ENCODE results near the gene TRPC4AP.

The TRPC4AP gene

DNA sequence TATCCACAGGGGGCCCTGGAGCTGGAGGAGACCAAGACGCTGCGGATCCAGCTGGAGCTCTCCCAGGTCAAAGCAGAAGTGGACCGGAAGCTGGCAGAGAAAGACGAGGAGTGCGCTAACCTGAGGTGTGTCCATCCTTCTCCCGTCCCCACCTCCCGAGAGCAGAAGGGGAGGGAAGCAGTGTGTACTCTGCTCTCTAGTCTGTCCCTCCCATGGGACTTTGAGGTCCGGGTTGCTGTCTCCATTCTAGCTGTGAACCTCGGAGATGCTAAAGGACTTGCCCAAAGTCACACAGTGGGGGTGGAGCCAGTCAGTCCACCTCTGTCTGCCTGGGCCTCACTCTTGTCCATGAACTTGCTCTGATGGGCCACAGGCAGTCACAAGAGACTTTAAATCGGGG lies 92.8 kb downstream of the TRPC4AP start:
- no peak for DNase-seq

DNA sequence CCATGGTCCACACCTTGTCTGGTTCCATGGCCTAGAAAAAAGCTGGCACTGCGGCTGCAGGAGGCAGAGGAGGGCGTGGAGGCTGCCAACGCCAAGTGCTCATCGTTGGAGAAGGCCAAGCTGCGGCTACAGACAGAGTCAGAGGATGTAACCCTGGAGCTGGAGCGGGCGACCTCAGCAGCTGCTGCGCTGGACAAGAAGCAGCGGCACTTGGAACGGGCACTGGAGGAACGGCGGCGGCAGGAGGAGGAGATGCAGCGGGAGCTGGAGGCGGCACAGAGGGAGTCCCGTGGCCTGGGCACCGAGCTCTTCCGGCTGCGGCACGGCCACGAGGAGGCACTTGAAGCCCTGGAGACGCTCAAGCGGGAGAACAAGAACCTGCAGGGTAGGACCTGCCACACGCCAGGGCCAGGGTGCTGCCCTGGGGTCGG lies 93.6 kb downstream of the TRPC4AP start:
- DNase-seq = no peak

DNA sequence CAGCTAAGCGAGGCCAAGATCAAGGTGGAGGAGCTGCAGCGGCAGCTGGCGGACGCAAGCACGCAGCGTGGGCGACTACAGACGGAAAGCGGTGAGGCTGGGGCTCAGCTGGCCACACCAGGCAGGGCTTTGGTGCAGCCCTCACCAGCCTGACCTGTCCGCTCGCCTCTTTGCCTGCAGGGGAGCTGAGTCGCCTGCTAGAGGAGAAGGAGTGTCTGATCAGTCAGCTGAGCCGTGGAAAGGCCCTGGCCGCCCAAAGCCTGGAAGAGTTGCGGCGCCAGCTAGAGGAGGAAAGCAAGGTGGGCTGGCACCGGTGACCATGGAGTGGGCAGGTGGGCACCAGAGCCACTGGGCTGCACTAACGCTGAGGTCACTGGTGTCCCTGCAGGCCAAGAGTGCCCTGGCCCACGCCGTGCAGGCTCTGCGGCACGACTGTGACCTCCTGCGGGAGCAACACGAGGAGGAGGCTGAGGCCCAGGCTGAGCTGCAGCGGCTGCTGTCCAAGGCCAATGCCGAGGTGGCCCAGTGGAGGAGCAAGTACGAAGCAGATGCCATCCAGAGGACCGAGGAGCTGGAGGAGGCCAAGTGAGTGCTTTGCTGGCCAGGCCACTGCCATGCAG lies 94.2 kb downstream of the TRPC4AP start:
- DNase-seq = no peak

DNA sequence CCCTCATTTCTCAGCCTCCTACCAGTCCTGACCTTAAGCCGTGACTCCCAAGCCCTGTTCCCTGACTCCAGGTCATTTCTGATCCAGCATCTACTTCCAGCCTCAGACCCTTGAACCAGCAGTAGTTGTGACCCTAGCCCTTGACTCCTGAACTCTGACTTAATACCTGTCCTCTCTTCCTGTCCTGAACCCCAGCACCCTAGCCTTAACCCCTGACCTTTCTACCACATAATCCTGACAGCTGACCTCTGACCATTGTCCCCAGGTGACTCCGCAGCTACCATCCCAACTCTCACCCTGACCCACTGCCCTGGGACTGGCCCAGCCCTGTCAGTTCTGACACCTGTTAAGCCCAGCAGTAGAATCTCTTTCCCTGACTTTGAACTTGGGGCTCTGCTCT lies 94.8 kb downstream of the TRPC4AP start:
- DNase-seq = no peak

DNA sequence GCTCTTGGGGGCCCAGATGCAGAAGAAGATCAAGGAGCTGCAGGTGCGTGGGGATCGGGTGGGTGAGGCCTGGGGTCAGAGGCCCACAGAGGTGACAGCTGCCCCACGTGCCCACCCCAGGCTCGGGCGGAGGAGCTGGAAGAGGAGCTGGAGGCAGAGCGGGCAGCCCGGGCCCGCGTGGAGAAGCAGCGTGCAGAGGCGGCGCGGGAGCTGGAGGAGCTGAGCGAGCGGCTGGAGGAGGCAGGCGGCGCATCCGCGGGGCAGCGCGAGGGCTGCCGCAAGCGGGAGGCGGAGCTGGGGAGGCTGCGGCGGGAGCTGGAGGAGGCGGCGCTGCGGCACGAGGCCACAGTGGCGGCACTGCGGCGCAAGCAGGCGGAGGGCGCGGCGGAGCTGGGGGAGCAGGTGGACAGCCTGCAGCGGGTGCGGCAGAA lies 95.5 kb downstream of the TRPC4AP start:
- DNase-seq = no peak

DNA sequence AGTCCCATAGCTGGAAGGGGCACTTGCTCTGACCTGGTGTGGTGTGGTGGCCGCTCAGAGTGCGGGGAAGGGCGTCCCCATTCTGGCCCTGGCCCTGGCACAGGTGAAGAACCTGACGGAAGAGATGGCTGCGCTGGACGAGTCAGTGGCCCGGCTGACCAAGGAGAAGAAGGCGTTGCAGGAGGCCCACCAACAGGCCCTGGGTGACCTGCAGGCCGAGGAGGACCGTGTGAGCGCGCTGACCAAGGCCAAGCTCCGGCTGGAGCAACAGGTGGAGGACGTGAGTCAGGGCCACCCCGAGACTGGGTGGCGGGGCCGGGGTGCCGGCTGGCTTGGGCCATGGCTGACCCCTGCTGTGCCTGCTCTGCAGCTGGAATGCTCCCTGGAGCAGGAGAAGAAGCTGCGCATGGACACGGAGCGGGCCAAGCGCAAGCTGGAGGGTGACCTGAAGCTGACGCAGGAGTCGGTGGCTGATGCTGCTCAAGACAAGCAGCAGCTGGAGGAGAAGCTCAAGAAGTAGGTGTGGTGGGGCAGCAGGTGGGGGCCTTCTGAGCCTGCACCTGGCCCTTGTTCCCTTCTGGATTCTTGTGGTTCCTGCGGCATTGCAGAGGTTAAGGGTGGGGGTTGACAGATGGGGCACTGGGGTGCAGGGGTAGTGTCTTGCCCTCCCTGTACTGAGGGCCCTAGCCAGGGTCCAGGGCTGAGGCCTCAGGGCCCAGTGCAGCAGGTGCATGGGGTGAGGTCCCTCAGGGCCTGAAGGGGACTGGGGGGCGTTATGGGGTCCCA lies 96.2 kb downstream of the TRPC4AP start:
- DNase-seq = no peak

DNA sequence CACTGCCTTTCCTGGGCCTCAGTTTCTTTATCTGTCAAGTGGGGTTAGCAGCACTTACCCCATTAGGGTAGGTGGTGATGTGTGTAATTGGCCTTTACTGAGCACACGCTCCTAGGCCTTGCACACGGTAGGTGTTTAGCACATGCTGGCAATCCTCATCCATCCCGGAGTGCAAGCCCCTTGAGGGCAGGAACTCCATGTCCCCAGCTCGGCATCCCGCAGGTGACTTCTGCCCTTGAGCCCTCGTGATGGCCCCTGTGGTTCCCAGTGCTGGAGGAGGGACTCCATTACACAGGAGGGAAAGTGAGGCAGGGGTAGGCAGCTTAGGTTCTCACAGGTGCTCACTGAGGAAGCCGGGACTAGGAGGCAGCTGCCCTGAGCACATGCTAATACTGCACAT lies 96.9 kb downstream of the TRPC4AP start:
- no peak for DNase-seq

DNA sequence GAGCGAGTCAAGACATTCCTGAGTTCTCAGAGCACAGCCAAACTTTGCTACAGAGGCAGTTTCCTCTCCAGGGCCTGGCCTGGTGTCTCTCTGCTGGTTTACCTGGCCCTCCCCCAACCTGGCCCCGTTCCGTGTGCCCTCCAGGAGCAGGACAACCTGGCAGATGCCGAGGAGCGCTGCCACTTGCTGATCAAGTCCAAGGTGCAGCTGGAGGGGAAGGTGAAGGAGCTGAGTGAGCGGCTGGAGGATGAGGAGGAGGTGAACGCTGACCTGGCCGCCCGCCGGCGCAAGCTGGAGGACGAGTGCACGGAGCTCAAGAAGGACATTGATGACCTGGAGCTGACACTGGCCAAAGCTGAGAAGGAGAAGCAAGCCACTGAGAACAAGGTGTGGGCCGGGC lies 97.4 kb downstream of the TRPC4AP start:
- no peak for DNase-seq

DNA sequence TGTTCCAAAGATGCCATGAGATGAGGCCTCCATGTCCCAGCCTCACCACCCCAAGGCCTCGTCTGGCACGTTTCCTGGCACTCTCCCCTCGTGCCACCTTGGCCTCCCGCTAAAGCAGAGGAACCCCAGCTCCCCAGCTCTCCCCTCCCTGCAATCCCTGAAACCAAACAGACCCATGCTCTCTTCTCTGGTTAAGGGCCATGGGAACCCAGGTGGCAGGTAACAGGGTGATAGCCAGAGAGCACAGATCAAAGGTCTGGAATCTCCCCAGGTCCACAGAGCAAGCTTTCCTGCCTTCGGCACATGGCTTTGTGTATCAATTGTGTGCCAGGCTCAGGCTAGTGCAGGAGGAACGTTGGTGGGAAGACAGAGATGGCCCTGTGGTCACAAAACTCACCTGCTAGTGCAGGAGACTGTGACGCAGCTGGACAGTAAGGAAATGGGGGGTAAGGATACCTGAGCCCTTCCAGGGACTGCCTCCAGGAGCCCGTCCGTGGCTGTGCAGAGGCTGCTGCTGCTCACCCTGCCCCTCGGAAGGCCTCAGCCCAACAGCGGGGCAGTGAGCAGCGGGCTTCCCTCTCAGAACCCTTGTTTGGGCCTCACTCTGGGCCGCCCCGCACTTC lies 98.0 kb downstream of the TRPC4AP start:
- DNase-seq = no peak

DNA sequence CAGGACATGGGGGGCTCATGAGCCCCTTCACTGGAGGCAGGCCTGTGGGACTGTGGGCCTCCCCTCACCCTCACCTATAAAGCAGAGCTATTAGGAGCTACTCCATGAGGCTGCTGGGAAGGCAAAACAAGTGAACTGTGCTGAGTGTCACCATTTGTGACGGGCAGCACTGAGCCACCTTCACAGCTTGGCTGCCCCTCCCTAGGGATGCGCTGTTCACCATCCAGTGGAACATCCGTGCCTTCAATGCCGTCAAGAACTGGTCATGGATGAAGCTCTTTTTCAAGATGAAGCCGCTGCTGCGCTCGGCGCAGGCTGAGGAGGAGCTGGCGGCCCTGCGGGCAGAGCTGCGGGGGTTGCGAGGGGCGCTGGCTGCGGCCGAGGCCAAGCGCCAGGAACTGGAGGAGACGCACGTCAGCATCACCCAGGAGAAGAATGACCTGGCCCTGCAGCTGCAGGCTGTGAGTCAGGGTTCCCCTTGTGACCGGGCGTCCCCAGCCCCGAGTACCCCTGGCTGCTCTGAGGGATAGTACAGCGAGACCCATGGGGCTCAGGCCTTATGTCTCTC lies 98.6 kb downstream of the TRPC4AP start:
- DNase-seq = no peak

DNA sequence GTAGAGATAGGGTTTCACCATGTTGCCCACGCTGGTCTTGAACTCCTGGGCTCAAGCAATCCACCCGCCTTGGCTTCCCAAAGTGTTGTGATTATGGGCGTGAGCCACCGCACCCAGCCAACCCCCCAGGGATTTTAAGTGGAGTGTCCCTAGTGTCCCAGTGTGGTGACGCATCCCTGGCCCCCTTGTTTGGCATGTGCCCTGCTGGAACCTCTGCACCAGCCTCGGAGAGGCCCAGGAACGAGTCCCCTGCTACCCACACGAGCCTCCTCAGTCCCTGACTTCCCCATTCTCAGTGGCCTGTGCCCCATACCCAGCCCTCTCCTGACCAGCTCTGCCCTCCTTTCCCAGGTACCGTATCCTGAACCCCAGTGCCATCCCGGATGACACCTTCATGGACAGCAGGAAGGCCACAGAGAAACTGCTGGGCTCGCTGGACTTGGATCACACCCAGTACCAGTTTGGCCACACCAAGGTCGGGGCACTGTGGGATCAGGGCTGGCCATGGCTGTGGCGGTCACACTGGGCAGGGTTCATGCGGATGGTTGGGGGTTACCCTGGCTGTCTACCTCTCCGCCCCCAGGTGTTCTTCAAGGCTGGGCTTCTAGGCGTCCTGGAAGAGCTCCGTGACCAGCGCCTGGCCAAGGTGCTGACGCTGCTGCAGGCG lies 99.7 kb downstream of the TRPC4AP start:
- no peak for DNase-seq

DNA sequence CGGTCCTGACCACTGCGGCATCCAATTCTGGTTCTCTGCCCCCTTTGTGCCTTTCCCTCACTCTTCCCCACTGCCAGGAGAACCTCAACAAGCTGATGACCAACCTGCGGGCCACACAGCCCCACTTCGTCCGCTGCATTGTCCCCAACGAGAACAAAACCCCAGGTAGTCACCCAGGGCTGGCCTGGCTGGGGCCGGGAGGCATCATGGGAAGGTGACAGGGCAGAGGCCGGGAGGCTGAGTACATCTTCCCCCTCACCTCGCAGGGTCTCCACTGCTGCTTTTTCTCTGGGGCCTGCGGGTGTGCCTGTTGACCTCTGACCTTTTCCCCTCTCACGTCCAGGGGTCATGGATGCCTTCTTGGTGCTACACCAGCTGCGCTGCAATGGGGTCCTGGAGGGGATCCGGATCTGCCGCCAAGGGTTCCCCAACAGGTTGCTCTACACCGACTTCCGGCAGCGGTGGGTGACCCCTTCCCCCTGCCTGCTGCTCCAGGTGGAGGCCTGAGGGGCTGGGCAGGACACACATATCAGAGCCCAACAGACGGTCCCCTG lies 101.9 kb downstream of the TRPC4AP start:
- DNase-seq = no peak

DNA sequence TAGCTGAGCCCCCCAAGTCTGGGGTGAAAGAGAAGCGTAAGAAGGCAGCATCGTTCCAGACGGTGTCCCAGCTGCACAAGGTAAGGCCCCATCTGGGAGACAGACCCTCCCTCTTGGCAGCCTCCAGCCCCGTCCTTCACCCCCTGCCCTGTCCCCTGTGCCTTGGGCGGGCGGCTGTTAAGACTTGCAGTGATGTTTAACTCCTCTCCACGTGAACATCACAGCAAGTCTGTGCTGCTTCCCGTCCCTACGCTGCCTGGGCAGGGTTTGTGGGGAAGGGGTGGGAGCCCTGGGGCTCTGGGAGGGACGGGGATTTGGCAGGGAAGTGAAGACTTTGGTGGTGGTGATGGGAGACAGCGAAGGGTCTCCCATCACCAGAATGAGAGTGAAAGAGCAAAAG lies 102.4 kb downstream of the TRPC4AP start:
- DNase-seq = no peak

DNA sequence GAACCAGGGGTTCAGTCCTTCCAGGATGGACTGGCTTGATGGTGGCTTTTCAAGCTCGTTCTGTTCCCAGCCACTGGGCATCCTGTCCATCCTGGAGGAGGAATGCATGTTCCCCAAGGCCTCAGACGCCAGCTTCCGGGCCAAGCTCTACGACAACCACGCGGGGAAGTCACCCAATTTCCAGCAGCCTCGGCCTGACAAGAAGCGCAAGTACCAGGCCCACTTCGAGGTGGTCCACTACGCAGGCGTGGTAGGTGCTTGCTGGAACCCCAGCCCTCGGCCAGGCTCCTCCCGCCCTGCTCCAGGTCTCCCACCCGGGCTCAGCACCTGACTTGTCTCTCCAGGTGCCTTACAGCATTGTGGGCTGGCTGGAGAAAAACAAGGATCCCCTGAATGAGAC lies 102.9 kb downstream of the TRPC4AP start:
- DNase-seq = no peak

DNA sequence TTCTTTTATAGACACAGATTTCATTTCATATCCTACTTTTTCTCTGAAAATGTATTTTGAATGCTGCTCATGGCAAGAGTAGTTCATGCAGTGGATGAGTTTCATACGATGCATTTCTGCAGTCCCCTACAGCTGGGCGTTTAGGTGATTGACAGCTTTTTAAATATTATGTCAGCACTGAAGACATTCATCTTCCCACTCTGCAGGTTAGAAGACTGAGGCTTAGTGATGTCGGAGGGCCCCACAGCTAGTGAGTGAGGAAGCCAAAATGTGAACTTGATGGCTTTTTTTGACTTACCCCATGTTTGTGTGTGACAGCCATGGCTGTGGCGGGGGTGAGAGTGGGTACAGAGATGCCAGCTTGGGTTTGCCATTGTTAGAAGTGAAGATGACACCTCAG lies 103.5 kb downstream of the TRPC4AP start:
- no peak for DNase-seq

DNA sequence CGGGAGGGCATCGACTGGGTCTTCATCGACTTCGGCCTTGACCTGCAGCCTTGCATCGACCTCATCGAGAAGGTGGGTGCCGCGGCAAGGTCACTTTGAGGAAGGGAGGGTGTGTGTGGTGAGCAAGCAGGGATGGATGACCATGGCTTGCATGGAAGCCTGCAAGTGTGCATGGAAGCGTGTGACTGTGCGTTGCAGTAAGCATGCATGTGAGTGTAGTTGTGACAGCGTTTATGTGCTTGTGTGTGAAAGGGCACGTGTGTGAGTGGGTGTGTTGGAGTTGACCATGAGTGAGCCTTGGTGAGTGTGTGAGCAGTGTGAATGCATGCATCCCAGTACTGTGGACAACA lies 104.4 kb downstream of the TRPC4AP start:
- DNase-seq = no peak

DNA sequence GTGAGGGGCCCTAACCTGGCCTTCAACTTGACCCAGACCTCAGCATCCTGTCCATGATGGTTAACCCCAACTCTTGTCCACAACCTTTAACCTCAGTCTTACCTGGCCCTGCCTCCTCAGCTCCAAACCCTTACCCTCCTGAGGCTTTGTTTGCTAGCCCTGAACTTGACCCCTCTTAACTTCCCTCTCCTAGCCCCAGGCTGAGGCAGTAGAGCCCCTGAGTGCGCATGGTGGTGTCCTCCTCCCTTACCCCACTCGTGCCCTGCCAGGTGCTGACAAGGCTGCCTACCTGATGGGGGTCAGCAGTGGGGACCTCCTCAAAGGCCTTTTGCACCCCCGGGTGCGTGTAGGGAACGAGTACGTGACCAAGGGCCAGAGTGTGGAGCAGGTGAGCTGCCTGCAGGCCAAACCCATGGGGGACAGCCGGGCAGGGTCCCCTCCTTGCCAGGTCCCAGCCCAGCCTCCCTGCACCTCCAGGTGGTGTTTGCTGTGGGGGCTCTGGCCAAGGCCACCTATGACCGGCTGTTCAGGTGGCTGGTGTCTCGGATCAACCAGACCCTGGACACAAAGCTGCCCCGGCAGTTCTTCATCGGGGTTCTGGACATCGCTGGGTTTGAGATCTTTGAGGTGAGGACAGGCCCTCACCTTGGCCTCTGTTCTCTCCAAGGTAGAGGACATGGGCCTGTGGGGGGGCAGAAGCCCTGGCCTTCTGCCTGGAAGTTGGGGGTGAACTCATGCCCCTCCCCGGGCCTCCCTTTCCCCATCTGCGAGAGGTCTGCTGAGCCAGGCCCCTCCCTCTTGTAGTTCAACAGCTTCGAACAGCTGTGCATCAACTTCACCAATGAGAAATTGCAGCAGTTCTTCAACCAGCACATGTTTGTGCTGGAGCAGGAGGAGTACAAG lies 105.1 kb downstream of the TRPC4AP start:
- DNase-seq = no peak

DNA sequence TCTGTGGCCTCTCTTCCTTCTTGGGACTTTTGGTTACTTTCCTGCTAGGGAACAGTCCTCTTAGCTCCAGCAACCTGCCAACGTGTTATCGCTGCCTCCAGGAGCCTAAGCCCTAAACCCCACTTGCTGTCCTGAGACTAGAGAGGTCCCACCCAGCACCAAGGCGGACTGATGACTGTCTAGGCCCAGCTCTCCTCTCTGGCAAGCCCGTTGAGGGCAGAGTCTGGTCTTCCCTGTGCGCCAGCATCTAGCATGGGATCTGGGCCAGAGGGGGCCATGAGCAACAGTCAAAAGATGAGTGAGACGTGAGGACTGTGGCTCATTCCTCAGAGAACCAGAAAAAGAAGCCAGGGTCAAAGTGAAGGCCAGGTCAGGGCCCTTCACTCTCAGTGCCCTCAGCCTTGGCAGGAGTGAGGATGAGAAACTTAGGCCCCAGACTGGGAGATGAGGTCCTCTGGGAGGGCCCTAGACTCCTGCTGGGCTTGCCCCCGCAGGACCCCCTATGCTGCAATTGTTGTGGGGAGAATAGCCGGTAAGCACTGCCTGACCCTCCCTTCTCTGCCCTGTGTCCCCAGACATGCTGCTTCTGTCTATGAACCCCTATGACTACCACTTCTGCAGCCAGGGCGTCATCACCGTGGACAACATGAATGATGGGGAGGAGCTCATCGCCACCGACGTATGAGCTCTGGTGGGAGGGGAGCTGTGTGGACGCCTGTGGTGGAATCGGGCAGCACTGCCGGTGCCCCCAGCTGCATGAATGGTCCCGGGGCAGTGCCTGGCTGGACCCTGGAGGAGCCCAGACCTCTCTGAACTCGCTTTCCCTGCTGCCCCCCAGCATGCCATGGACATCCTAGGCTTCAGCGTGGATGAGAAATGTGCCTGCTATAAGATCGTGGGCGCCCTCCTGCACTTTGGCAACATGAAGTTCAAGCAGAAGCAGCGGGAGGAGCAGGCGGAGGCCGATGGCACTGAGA lies 106.0 kb downstream of the TRPC4AP start:
- DNase-seq = no peak

DNA sequence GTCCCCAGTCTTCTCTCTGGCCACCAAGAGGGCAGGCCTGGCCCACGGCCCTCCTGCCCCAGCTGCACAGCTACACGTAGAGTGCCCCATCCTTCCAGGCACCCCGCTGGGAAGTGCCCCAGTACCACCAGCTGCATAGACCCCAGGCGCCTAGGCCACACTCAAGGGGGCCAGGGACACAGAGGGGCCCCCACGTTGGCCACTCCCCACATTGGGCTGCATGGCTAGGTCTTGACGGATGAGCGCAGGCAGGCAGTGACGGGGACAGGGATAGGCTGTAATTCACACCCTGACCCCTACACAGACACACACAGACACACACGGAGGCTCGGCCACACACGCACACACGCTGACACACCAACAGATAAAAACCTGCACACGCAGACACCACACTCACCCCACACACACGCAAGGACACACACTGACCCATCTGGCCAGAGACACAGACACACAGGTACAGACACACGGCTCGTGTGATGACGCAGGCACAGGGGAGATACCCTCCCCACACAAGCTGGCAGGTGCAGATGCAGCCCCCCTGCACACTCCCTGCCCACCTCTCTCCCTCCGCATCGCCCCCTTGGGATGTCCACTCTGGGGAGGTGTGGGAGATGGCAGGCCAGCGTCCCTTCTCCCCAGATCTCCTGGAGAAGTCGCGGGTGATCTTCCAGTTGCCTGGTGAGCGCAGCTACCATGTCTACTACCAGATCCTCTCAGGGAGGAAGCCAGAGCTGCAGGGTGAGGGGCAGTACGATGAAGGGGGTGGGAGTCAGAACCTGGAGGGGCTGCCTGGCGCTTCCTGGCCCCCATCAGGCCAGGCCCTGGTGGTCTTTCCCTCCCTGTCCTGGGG lies 106.9 kb downstream of the TRPC4AP start:
- DNase-seq = no peak

DNA sequence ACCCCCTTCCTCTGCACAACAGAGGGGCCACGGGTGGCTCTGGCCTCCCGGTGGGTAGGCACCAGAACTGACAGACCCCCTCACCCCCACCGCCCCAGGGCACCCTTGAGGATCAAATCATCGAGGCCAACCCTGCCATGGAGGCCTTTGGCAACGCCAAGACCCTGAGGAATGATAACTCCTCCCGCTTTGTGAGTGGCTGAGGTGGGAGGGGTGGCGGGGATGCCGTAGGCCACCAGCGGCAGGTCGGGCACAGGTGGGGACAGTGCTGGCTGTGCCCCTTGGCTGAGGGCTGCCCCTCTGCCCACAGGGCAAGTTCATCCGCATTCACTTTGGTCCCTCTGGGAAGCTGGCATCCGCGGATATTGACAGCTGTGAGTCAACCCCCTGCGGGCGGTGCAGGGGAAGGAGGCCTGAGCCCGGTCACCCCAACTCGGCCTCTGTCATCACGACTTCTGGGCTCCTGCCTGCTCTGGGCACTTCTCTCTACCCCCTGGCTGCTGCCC lies 107.8 kb downstream of the TRPC4AP start:
- DNase-seq = no peak

Data from stimulated activated CD8-positive, alpha-beta memory T cell treated with anti-CD3 and anti-CD28 coated beads, Interleukin-4, amount 100 ng/mL, for 48 hours (primary cell).